Osteoblast (primary cell): ENCODE data around the gene PLEKHA1. TPM values are rescaled to one million over a fixed set of nuclear protein-coding genes. Genes with fewer than 3 reads are reported as not detected.

Source experiments
- DNase-seq: peaks from one replicate; pipeline ENCODE4 v3.0.0; 2011; ENCODE audit warnings: low spot score, mixed read lengths; ENCODE audit not compliant: insufficient read length; ENCODE audit errors: missing footprints
- H2AFZ ChIP-seq: 2 replicates; pipeline ENCODE4 v1.6.0; 2011; ENCODE audit warnings: mild to moderate bottlenecking, low read length
- H3K27ac ChIP-seq: 2 replicates; pipeline ENCODE4 v1.5.1; 2011; ENCODE audit warnings: mild to moderate bottlenecking, low read depth, low read length, moderate library complexity
- H3K27me3 ChIP-seq: 2 replicates; pipeline ENCODE4 v1.6.0; 2012; ENCODE audit warnings: mild to moderate bottlenecking, control low read depth, inconsistent platforms, low read length, moderate library complexity; ENCODE audit not compliant: insufficient read depth
- H3K36me3 ChIP-seq: 2 replicates; pipeline ENCODE4 v1.5.1; 2011; ENCODE audit warnings: mild to moderate bottlenecking, low read length, control low read depth, moderate library complexity; ENCODE audit not compliant: insufficient read depth
- H3K4me1 ChIP-seq: 2 replicates; pipeline ENCODE4 v1.5.1; 2011; ENCODE audit warnings: mild to moderate bottlenecking, low read length, control low read depth, moderate library complexity; ENCODE audit not compliant: insufficient read depth
- H3K4me2 ChIP-seq: 2 replicates; pipeline ENCODE4 v1.6.0; 2011; ENCODE audit warnings: mild to moderate bottlenecking, low read length; ENCODE audit not compliant: insufficient read depth
- H3K4me3 ChIP-seq: fragments of 200-600 bp; sonication (generic); 3 replicates; pipeline ENCODE4 v1.5.1; 2012; ENCODE audit warnings: mild to moderate bottlenecking, low read length, inconsistent platforms; ENCODE audit not compliant: insufficient read depth
- H3K79me2 ChIP-seq: 2 replicates; pipeline ENCODE4 v1.6.0; 2012; ENCODE audit warnings: mild to moderate bottlenecking, low read length, control low read depth, inconsistent platforms; ENCODE audit not compliant: insufficient read depth
- H3K9me3 ChIP-seq: 2 replicates; pipeline ENCODE4 v1.5.1; 2011; ENCODE audit warnings: low read depth, low read length, control low read depth
- H4K20me1 ChIP-seq: 2 replicates; pipeline ENCODE4 v1.6.0; 2012; ENCODE audit warnings: mild to moderate bottlenecking, low read length, control low read depth; ENCODE audit not compliant: insufficient read depth
- CTCF ChIP-seq: IDR thresholded peaks from 2 replicates; pipeline ENCODE4 v1.5.1; 2011; ENCODE audit warnings: mild to moderate bottlenecking, low read depth, low read length, moderate library complexity; ENCODE audit errors: extremely low read depth
- total RNA-seq: library from RNA; depleted of rRNA; stranded (reverse); fragments of >200 nt; gene quantifications from 2 replicates; pipeline ENCODE4 v1.2.3, GENCODE V29; 2012

PLEKHA1 gene
- total RNA-seq, 1 donor, result 17.4 TPM

DNA sequence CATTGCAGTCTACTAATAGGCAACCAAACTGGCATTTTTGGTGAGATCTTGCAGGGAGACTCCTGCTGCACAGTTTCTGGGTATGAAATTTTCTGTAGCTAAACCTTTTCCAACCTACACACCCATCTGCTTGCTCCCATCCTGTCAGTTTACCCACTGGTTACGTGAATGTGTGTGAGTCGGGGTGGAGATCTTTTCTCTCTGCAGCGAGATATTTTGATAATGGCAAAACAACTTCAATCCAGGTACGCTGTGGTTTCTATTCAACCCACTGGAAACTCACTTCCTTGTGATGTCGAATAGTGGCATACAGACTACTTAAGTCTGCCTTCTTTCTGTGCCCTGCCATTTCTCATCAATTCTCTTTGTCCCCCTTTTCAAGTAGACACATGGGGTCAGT is 4.5 kb downstream of the PLEKHA1 start:
- H3K36me3 ChIP-seq, result no peaks in the 10 kb centered on the region
- H2AFZ ChIP-seq, result no peak overlapping the region
- no peaks in the 10 kb centered on the region for H3K27me3 ChIP-seq
- peaks cover 2% of the 10 kb centered on the region for H3K4me1 ChIP-seq
- no peak for TF ChIP-seq CTCF
- no peaks in the 10 kb centered on the region for H3K9me3 ChIP-seq
- no peak for DNase-seq
- no peak overlapping the region for H3K4me3 ChIP-seq
- peaks cover 47% of the 10 kb centered on the region for H3K79me2 ChIP-seq
- no peak overlapping the region for H3K27ac ChIP-seq
- H3K4me2 ChIP-seq, result no peak overlapping the region
- peaks cover 30% of the 10 kb centered on the region for H4K20me1 ChIP-seq

GRCh38 chr10:122379537-122379936 is 5.0 kb downstream of the PLEKHA1 start:
- no peak for TF ChIP-seq CTCF
- peaks cover 47% of the 10 kb centered on the region for H3K79me2 ChIP-seq
- H3K4me3 ChIP-seq, result no peak overlapping the region
- H3K36me3 ChIP-seq, result no peaks in the 10 kb centered on the region
- H3K9me3 ChIP-seq, result no peaks in the 10 kb centered on the region
- no peak for DNase-seq
- peaks cover 30% of the 10 kb centered on the region for H4K20me1 ChIP-seq
- H3K27ac ChIP-seq, result no peak overlapping the region
- H3K4me1 ChIP-seq, result no peaks in the 10 kb centered on the region
- H3K4me2 ChIP-seq, result no peak overlapping the region
- H2AFZ ChIP-seq, result no peak overlapping the region
- no peaks in the 10 kb centered on the region for H3K27me3 ChIP-seq

GRCh38 chr10:122380703-122381102 is 6.2 kb downstream of the PLEKHA1 start:
- Histone ChIP-seq H3K9me3 (no peaks in the 10 kb centered on the region), H2AFZ (no peak overlapping the region), H3K27me3 (no peaks in the 10 kb centered on the region), H3K27ac (no peak overlapping the region), H3K36me3 (no peaks in the 10 kb centered on the region), H3K4me3 (no peak overlapping the region), H3K4me1 (no peaks in the 10 kb centered on the region), H3K79me2 (peaks cover 45% of the 10 kb centered on the region), H4K20me1 (peaks cover 33% of the 10 kb centered on the region), H3K4me2 (no peak overlapping the region)
- TF ChIP-seq CTCF, result no peak
- DNase-seq, result no peak

GRCh38 chr10:122381680-122382079 is 7.2 kb downstream of the PLEKHA1 start:
- Histone ChIP-seq H3K79me2 (peaks cover 46% of the 10 kb centered on the region), H4K20me1 (peaks cover 33% of the 10 kb centered on the region)
- no peak for DNase-seq

More at GRCh38 chr10:122381680-122382079, 7.2 kb downstream of the PLEKHA1 start:
- no peaks in the 10 kb centered on the region for H3K36me3 ChIP-seq
- H3K27me3 ChIP-seq, result no peaks in the 10 kb centered on the region
- H3K4me1 ChIP-seq, result no peaks in the 10 kb centered on the region
- no peaks in the 10 kb centered on the region for H3K9me3 ChIP-seq
- H3K4me3 ChIP-seq, result no peak overlapping the region
- H3K27ac ChIP-seq, result no peak overlapping the region
- no peak for TF ChIP-seq CTCF
- H3K4me2 ChIP-seq, result no peak overlapping the region
- H2AFZ ChIP-seq, result no peak overlapping the region
